HS-5 (cell line): ENCODE data around the gene PRRT3.
"Not testable (repeated sequence)": the region's sequence is repeated elsewhere in the genome, so short reads cannot be mapped to it uniquely, and the experiment has no call there.

Source experiments
- DNase-seq: peaks from one replicate; pipeline ENCODE4 v3.0.0-alpha.2; 2012; ENCODE audit warnings: low read depth

PRRT3 gene

DNA sequence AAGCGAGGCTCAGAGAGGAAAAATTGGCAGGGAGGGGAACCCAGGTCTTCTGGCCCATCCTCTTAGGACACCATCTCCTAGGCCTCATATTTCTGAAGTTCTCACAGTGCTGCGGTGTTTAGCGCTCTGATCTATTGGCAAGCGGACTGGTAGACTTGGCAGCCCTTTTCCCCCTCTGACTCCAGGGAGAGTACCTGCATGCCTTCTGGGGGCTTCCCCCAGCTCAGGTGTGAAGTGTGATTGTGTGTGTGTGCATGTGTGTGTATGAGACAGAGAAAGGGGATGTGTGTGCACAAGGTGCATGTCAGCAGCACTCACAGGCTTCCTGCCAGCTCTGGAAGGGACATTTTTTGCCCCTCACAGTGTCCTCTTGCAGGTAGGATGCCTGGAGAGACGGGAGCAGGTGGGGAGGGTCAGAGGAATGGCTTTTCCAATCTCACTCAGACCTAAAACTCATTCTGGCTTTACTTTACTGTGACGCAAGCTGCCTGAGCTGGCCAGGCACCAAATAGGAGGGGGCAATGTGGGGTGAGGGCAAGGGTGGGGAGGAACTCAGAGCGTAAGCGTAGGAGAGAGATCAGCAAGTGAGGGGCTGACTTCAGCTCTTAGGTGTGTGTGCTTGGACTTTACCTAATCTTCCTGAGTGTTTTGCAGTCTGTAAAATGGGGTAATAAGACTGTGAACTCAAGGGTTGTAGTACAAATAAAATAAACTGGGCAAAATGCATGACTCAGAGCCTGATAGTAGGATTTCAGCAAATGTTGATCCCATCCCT lies 53.6 kb downstream of the PRRT3 start:
- DNase-seq: no peak

DNA sequence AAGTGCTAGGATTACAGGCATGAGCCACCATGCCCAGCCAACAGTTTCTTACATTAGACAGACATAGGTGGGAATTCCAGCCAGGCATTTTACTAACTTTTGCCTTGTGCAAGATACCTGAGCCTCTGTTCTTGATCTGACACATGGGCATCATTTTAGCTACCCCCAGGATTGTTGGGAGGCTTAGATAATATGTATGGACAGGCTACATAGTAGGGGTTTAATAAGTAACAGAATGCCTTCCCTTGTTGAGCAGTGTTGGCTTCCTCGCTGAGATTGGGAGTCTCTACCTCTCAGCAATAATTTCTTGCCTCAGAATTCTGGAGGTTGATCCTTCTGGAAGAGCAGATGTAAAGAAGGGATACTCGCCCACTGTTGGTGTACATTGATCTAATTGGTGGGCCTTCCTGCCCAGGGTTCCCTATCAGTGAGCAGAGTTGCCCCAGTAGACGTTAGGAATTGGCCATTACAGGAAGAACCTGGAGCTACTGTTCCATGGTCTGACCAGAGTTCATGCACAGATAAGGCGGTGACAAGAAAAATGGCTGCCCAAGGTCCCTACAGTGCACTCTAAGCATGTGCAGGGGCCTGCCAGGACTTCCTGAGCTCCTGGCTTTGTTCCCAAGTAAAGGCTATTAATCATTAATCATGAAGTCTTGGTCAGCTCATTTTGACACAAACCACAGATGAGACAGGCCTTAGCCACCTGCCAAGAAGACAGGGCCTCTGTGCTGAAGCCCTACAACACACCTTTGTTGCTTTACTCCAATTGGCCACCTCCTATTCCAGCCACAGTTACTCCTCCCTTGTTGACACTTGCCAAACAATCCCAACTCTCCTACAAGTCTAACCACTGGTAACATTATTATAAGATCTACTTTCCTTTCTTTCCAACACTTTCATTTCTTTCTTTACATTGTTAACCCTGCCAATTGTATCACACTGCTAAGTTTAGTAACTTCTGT lies 54.5 kb downstream of the PRRT3 start:
- no peak for DNase-seq

DNA sequence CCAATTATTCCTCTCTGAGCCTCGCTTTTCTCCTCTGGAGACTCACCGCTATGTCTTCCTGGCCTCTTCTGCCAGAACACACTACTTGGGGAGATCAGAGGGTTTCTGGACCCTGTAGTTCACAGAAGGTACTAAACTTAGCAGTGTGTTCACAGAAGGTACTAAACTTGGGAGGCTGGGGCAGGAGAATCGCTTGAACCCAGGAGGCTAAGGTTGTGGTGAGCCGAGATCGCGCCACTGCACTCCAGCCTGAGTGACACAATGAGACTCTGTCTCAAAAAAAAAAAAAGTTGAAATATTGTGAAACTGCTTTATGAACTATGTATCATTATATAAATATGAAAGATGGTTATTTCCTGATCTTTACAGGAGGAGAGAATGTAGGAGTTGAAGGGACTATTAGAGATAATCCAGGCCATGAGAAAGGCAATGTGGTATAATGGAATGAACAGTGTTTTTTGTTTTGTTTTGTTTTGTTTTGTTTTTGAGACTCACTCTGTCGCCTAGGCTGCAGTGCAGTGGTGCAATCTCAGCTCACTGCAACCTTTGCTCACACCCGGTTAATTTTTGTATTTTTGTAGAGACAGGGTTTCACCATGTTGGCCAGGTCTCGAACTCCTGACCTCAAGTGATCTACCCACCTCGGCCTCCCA lies 55.3 kb downstream of the PRRT3 start:
- DNase-seq: not testable (repeated sequence)

DNA sequence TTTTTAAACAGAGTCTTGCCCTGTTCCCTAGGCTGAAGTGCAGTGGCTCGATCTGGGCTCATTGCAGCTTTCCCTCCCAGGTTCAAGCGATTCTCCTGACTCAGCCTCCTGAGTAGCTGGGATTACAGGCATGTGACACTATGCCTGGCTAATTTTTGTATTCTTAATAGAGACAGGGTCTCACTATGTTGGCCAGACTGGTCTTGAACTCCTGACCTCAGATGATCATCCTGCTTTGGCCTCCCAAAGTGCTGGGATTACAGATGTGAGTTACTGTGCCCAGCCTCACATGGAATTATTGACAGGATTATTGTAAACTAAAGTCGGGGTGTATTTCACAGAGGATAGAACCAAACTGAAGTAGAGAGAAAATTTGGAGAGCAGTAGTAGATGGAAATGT lies 56.5 kb downstream of the PRRT3 start:
- DNase-seq: not testable (repeated sequence)
